Measurements from ENCODE around the gene LMAN1. TPM values are rescaled to one million over a fixed set of nuclear protein-coding genes. Genes with fewer than 3 reads are reported as not detected.

The LMAN1 gene
- 100 to 1,000 TPM; 122 to 198 (median 170) TPM for total RNA-seq

GRCh38 chr18:59358712-59359575 is at the start of gene LMAN1:
Gene LMAN1, minus strand, starts transcription at chr18:59359265. Its CDS starts 21 bp downstream, at chr18:59359244.
- peak within 1 kb of the TSS; percentile 78 to 96 (median 89) for H3K27ac ChIP-seq
- DNase-seq: peak; percentile 97 to 98
- intact Hi-C loops (cut with DNase I): no loop called here
- no peaks in the 10 kb centered on the region for H3K9me3 ChIP-seq
- no peaks in the 10 kb centered on the region for H3K27me3 ChIP-seq
- peaks cover 4 to 10% of the 10 kb centered on the region in 2 donors for H3K36me3 ChIP-seq
- H3K4me3 ChIP-seq (replicated peaks in 1 of 3): peak within 1 kb of the TSS; percentile 75 to 97 (median 88)
- 0% methylated on average over 40 to 41 of the region's 76 CpGs for WGBS, 2 donors
- TF ChIP-seq CTCF (IDR thresholded peaks at IDR 0.05) (no peak), POLR2A (IDR thresholded peaks at IDR 0.05) (peak in 1 of 2 donors; percentile 65)
- H3K4me1 ChIP-seq: peaks cover 10 to 17% of the 10 kb centered on the region in 2 donors

- intact Hi-C loops (cut with DNase I): no loop called here
- Histone ChIP-seq H3K4me1 (no peaks in the 10 kb centered on the region), H3K4me3 (replicated peaks in 1 of 3) (no peak overlapping the region), H3K27ac (no peak overlapping the region), H3K27me3 (no peaks in the 10 kb centered on the region), H3K36me3 (no peaks in the 10 kb centered on the region), H3K9me3 (no peaks in the 10 kb centered on the region)
- DNase-seq: peak; percentile 71 to 78
- WGBS, 2 donors: 17 to 18% methylated on average over 13 of the region's 13 CpGs
- TF ChIP-seq CTCF (IDR thresholded peaks at IDR 0.05) (peak; percentile 73 to 96 (median 82)), POLR2A (IDR thresholded peaks at IDR 0.05) (no peak)
Observed at GRCh38 chr18:59402432-59403090, 43.5 kb upstream of the LMAN1 start.

GRCh38 chr18:59400407-59400806 is 41.3 kb upstream of the LMAN1 start:
- Histone ChIP-seq H3K4me1 (no peaks in the 10 kb centered on the region), H3K27me3 (no peaks in the 10 kb centered on the region), H3K36me3 (no peaks in the 10 kb centered on the region), H3K4me3 (replicated peaks in 1 of 3) (no peak overlapping the region), H3K9me3 (no peaks in the 10 kb centered on the region), H3K27ac (no peak overlapping the region)
- no peak for DNase-seq
- TF ChIP-seq CTCF (IDR thresholded peaks at IDR 0.05): no peak
- no peak for TF ChIP-seq POLR2A (IDR thresholded peaks at IDR 0.05)
- intact Hi-C loops (cut with DNase I): no loop called here
- WGBS, 2 donors: 92 to 93% methylated on average over 6 of the region's 6 CpGs

GRCh38 chr18:59395226-59396175 is 36.4 kb upstream of the LMAN1 start:
- WGBS, 2 donors: 80 to 84% methylated on average over 10 of the region's 10 CpGs
- TF ChIP-seq POLR2A (IDR thresholded peaks at IDR 0.05): no peak
- no peak for TF ChIP-seq CTCF (IDR thresholded peaks at IDR 0.05)
- Histone ChIP-seq H3K4me1 (no peaks in the 10 kb centered on the region), H3K36me3 (no peaks in the 10 kb centered on the region), H3K27me3 (no peaks in the 10 kb centered on the region), H3K4me3 (replicated peaks in 1 of 3) (no peak overlapping the region), H3K27ac (no peak overlapping the region), H3K9me3 (no peaks in the 10 kb centered on the region)
- no peak for DNase-seq
- intact Hi-C loops (cut with DNase I): loop anchor here (5.0 kb wide), 1 partner anchor 88 kb away; no protein-coding TSS in a partner anchor

All from thyroid gland (tissue), 4 donors.